ENCODE results near the gene TMEM31. TPM values are rescaled to one million over a fixed set of nuclear protein-coding genes. Genes with fewer than 3 reads are reported as not detected.
"Not testable (repeated sequence)": the region's sequence is repeated elsewhere in the genome, so short reads cannot be mapped to it uniquely, and the experiment has no call there.

The TMEM31 gene
- total and polyA plus RNA-seq, 2 donors (not counting 3 experiments of a cell fraction or from before 2014, with no cell fraction given), result not detected

DNA sequence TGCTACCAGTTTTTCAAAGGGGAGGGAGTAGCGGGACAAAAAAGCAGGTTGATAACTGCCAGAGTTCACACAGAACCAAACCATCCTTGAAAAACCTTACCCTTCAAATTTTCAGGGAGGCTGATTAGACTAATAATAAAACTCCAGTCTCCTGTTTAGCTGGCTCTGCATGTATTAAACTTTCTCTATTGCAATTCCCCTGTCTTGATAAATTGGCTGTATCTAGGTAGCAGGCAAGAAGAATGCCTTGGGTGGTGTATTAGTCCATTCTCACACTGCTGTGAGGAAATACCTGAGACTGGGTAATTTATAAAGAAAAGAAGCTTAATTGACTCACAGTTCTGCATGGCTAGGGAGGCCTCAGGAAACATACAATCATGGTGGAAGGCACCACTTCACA, 47.8 kb downstream of the TMEM31 start:
- no peak overlapping the region for H3K9ac ChIP-seq (replicated peaks; ENCODE audit: extremely low read depth, insufficient read depth, low read length)
- TF ChIP-seq GATA2 (IDR thresholded peaks at IDR 0.05; ENCODE audit: insufficient read depth, insufficient read length, low read depth, low read length) (no peak), POLR2AphosphoS5 (IDR thresholded peaks at IDR 0.05; ENCODE audit: insufficient read depth, low read depth, low read length) (no peak), JUN (IDR thresholded peaks at IDR 0.05; ENCODE audit: borderline replicate concordance, insufficient read depth, insufficient read length, low read depth) (no peak), MYC (IDR thresholded peaks at IDR 0.05; ENCODE audit: low read depth, low read length) (no peak)
- no peaks in the 10 kb centered on the region for H3K9me3 ChIP-seq (replicated peaks; ENCODE audit: control insufficient read depth, insufficient read depth, low read length)
- no TSS peak for BruUV-seq (replicated peaks)
- no peak overlapping the region for H3K4me3 ChIP-seq (replicated peaks in 1 of 3; ENCODE audit: insufficient read depth in 1 of 3, low read depth in 1 of 3, low read length in 3 of 3)
- no peaks in the 10 kb centered on the region for H3K27me3 ChIP-seq (ENCODE audit: control insufficient read depth in 2 of 2, insufficient read depth in 2 of 2, low read length in 2 of 2)
- DNase-seq (ENCODE audit: low read depth, low spot score) (no peak), FAIRE-seq (no peak)
- dilution Hi-C loops (cut with MboI; ENCODE audit: extremely low pct_ligation_motif_present, low sequenced_read_pairs) (no loop called here), intact Hi-C loops (cut with micrococcal nuclease) (no loop called here)
- no peaks in the 10 kb centered on the region for H3K4me1 ChIP-seq (ENCODE audit: control insufficient read depth, extremely low read depth, insufficient read depth, low read length)
- no peak overlapping the region for H3K27ac ChIP-seq (ENCODE audit: insufficient read depth, low read depth, low read length)
- ChIA-PET POLR2A (no interaction called here), CTCF (no interaction called here)
- H3K9me1 ChIP-seq (replicated peaks; ENCODE audit: control insufficient read depth, extremely low read depth, insufficient read depth, low read length), result no peaks in the 10 kb centered on the region
- H3K79me2 ChIP-seq (ENCODE audit: control insufficient read depth, insufficient read depth, low read length), result no peaks in the 10 kb centered on the region
- H3K4me2 ChIP-seq (ENCODE audit: insufficient read depth, low read length), result no peak overlapping the region
- H4K20me1 ChIP-seq (replicated peaks; ENCODE audit: control insufficient read depth, extremely low read depth, insufficient read depth, low read length), result no peaks in the 10 kb centered on the region
- no peaks in the 10 kb centered on the region for H3K36me3 ChIP-seq (ENCODE audit: control insufficient read depth in 2 of 2, extremely low read depth in 1 of 2, insufficient read depth in 2 of 2, low read length in 2 of 2)
- H2AFZ ChIP-seq (ENCODE audit: low read depth, low read length), result no peak overlapping the region

DNA sequence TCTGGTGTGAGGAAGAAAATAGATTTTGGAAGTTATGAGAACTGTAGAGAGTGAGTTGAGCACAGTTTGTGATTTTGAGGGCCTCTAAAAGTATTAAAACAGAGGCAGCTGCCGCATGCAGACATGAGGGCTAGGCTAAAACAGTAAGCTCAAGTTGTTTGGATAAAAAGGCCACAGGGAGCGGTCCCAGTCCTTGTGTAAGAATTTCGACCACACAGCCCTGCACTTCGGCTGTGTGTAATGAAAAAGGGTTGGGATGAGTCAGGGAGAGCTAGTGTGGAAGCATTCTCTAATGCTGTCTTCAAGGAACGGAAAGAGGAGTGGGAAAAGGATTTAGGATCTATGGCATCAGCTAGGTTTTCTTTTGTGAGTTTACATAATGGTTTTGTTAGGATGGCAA, 52.8 kb downstream of the TMEM31 start:
- H3K9me3 ChIP-seq (replicated peaks; ENCODE audit: control insufficient read depth, insufficient read depth, low read length); dilution Hi-C loops (cut with MboI; ENCODE audit: extremely low pct_ligation_motif_present, low sequenced_read_pairs); FAIRE-seq; intact Hi-C loops (cut with micrococcal nuclease); H3K27me3 ChIP-seq (ENCODE audit: control insufficient read depth in 2 of 2, insufficient read depth in 2 of 2, low read length in 2 of 2); H3K4me3 ChIP-seq (replicated peaks in 1 of 3; ENCODE audit: insufficient read depth in 1 of 3, low read depth in 1 of 3, low read length in 3 of 3); POLR2A ChIA-PET; H3K36me3 ChIP-seq (ENCODE audit: control insufficient read depth in 2 of 2, extremely low read depth in 1 of 2, insufficient read depth in 2 of 2, low read length in 2 of 2); BruUV-seq (replicated peaks); H3K27ac ChIP-seq (ENCODE audit: insufficient read depth, low read depth, low read length); H4K20me1 ChIP-seq (replicated peaks; ENCODE audit: control insufficient read depth, extremely low read depth, insufficient read depth, low read length); DNase-seq (ENCODE audit: low read depth, low spot score); H3K4me2 ChIP-seq (ENCODE audit: insufficient read depth, low read length); H2AFZ ChIP-seq (ENCODE audit: low read depth, low read length); H3K79me2 ChIP-seq (ENCODE audit: control insufficient read depth, insufficient read depth, low read length); H3K9ac ChIP-seq (replicated peaks; ENCODE audit: extremely low read depth, insufficient read depth, low read length); H3K9me1 ChIP-seq (replicated peaks; ENCODE audit: control insufficient read depth, extremely low read depth, insufficient read depth, low read length); H3K4me1 ChIP-seq (ENCODE audit: control insufficient read depth, extremely low read depth, insufficient read depth, low read length); CTCF ChIA-PET: not testable (repeated sequence)

Other genes starting within 250 kb of the TMEM31 start
- gene RAB40A, start 191.4 kb upstream of the TMEM31 start, total RNA-seq, result 0.23 and 0.58 TPM in 2 replicates
- gene RAB40A, start 191.4 kb upstream of the TMEM31 start, polyA plus RNA-seq, result 0.30 and 0.33 TPM in 2 replicates
- gene TCEAL4, start 125.4 kb upstream of the TMEM31 start, total RNA-seq, result 60.4 and 74.6 TPM in 2 replicates
- 11.8 and 16.9 TPM in 2 replicates for gene TCEAL4, start 125.4 kb upstream of the TMEM31 start, polyA plus RNA-seq
- 21.3 and 23.7 TPM in 2 replicates for gene TCEAL3, start 102.9 kb upstream of the TMEM31 start, total RNA-seq
- 6.9 and 8.9 TPM in 2 replicates for gene TCEAL3, start 102.9 kb upstream of the TMEM31 start, polyA plus RNA-seq
- 14.6 and 18.5 TPM in 2 replicates for gene TCEAL1, start 81.9 kb upstream of the TMEM31 start, total RNA-seq
- gene TCEAL1, start 81.9 kb upstream of the TMEM31 start, polyA plus RNA-seq, result 12.8 and 18.6 TPM in 2 replicates
- 414 and 445 TPM in 2 replicates for gene MORF4L2, start 24.2 kb upstream of the TMEM31 start, total RNA-seq
- 208 and 331 TPM in 2 replicates for gene MORF4L2, start 24.2 kb upstream of the TMEM31 start, polyA plus RNA-seq
- gene PLP1, start 65.9 kb downstream of the TMEM31 start, total RNA-seq, result not detected in 2 replicates
- not detected in 2 replicates for gene PLP1, start 65.9 kb downstream of the TMEM31 start, polyA plus RNA-seq
- gene RAB9B, start 121.3 kb downstream of the TMEM31 start, total RNA-seq, result 0.23 and 0.55 TPM in 2 replicates
- 0.18 and 0.21 TPM in 2 replicates for gene RAB9B, start 121.3 kb downstream of the TMEM31 start, polyA plus RNA-seq